COLO668 (cell line): Measurements from ENCODE around the gene SCD.
"Not testable (repeated sequence)": the region's sequence is repeated elsewhere in the genome, so short reads cannot be mapped to it uniquely, and the experiment has no call there.

Source experiments
- DNase-seq: peaks from one replicate; lab custom pipeline; 2025; ENCODE audit not compliant: unreplicated experiment; lab: John Stamatoyannopoulos, UW

Gene SCD

GRCh38 chr10:100359529-100360150, 12.6 kb downstream of the SCD start:
- DNase-seq: no peak

GRCh38 chr10:100360234-100360633, 13.2 kb downstream of the SCD start:
- DNase-seq: no peak

GRCh38 chr10:100362570-100363496, 15.8 kb downstream of the SCD start:
- DNase-seq: no peak

- no peak for DNase-seq
Measured at GRCh38 chr10:100364175-100364574, 17.1 kb downstream of the SCD start.

- peak; percentile 7 for DNase-seq
Measured at GRCh38 chr10:100364735-100365391, 17.8 kb downstream of the SCD start.

GRCh38 chr10:100368721-100369120, 21.7 kb downstream of the SCD start:
- no peak for DNase-seq

- no peak for DNase-seq
Measured at GRCh38 chr10:100370714-100371481, 23.9 kb downstream of the SCD start.

GRCh38 chr10:100371482-100372027, 24.5 kb downstream of the SCD start:
- DNase-seq: no peak

GRCh38 chr10:100372415-100373297, 25.6 kb downstream of the SCD start:
- DNase-seq: no peak

GRCh38 chr10:100373298-100374199, 26.5 kb downstream of the SCD start:
- peak; percentile 90 for DNase-seq

GRCh38 chr10:100374200-100374655, 27.2 kb downstream of the SCD start:
- DNase-seq: no peak

- not testable (repeated sequence) for DNase-seq
Measured at GRCh38 chr10:100374677-100375353, 27.8 kb downstream of the SCD start.

- not testable (repeated sequence) for DNase-seq
Measured at GRCh38 chr10:100376656-100377055, 29.6 kb downstream of the SCD start.

GRCh38 chr10:100377830-100378229, 30.8 kb downstream of the SCD start:
- DNase-seq: no peak

GRCh38 chr10:100380400-100380799, 33.4 kb downstream of the SCD start:
- no peak for DNase-seq

- DNase-seq: no peak
Measured at GRCh38 chr10:100382553-100382952, 35.5 kb downstream of the SCD start.

GRCh38 chr10:100383251-100383650, 36.2 kb downstream of the SCD start:
- no peak for DNase-seq
